Measurements from ENCODE around the gene ZNF213. TPM values are rescaled to one million over a fixed set of nuclear protein-coding genes. Genes with fewer than 3 reads are reported as not detected.

The ZNF213 gene
- total and polyA plus RNA-seq, 2 experiments from 2014 or later, result 2.9 to 10.4 TPM

DNA sequence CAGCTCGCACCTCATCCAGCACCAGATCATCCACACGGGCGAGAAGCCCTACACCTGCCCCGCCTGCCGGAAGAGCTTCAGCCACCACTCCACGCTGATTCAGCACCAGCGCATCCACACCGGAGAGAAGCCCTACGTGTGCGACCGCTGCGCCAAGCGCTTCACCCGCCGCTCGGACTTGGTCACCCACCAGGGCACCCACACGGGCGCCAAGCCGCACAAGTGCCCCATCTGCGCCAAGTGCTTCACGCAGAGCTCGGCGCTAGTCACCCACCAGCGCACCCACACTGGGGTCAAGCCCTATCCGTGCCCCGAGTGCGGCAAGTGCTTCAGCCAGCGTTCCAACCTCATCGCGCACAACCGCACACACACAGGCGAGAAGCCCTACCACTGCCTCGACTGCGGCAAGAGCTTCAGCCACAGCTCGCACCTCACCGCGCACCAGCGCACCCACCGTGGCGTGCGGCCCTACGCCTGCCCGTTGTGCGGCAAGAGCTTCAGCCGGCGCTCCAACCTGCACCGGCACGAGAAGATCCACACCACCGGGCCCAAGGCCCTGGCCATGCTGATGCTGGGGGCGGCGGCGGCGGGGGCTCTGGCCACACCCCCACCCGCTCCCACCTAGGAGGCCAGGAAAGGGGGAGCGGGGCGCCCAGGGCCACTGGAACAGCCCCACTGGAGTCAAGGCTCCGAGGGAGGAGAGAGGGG, 15.0 kb upstream of the ZNF213 start (continued):
- TF ChIP-seq, protein P1, sequence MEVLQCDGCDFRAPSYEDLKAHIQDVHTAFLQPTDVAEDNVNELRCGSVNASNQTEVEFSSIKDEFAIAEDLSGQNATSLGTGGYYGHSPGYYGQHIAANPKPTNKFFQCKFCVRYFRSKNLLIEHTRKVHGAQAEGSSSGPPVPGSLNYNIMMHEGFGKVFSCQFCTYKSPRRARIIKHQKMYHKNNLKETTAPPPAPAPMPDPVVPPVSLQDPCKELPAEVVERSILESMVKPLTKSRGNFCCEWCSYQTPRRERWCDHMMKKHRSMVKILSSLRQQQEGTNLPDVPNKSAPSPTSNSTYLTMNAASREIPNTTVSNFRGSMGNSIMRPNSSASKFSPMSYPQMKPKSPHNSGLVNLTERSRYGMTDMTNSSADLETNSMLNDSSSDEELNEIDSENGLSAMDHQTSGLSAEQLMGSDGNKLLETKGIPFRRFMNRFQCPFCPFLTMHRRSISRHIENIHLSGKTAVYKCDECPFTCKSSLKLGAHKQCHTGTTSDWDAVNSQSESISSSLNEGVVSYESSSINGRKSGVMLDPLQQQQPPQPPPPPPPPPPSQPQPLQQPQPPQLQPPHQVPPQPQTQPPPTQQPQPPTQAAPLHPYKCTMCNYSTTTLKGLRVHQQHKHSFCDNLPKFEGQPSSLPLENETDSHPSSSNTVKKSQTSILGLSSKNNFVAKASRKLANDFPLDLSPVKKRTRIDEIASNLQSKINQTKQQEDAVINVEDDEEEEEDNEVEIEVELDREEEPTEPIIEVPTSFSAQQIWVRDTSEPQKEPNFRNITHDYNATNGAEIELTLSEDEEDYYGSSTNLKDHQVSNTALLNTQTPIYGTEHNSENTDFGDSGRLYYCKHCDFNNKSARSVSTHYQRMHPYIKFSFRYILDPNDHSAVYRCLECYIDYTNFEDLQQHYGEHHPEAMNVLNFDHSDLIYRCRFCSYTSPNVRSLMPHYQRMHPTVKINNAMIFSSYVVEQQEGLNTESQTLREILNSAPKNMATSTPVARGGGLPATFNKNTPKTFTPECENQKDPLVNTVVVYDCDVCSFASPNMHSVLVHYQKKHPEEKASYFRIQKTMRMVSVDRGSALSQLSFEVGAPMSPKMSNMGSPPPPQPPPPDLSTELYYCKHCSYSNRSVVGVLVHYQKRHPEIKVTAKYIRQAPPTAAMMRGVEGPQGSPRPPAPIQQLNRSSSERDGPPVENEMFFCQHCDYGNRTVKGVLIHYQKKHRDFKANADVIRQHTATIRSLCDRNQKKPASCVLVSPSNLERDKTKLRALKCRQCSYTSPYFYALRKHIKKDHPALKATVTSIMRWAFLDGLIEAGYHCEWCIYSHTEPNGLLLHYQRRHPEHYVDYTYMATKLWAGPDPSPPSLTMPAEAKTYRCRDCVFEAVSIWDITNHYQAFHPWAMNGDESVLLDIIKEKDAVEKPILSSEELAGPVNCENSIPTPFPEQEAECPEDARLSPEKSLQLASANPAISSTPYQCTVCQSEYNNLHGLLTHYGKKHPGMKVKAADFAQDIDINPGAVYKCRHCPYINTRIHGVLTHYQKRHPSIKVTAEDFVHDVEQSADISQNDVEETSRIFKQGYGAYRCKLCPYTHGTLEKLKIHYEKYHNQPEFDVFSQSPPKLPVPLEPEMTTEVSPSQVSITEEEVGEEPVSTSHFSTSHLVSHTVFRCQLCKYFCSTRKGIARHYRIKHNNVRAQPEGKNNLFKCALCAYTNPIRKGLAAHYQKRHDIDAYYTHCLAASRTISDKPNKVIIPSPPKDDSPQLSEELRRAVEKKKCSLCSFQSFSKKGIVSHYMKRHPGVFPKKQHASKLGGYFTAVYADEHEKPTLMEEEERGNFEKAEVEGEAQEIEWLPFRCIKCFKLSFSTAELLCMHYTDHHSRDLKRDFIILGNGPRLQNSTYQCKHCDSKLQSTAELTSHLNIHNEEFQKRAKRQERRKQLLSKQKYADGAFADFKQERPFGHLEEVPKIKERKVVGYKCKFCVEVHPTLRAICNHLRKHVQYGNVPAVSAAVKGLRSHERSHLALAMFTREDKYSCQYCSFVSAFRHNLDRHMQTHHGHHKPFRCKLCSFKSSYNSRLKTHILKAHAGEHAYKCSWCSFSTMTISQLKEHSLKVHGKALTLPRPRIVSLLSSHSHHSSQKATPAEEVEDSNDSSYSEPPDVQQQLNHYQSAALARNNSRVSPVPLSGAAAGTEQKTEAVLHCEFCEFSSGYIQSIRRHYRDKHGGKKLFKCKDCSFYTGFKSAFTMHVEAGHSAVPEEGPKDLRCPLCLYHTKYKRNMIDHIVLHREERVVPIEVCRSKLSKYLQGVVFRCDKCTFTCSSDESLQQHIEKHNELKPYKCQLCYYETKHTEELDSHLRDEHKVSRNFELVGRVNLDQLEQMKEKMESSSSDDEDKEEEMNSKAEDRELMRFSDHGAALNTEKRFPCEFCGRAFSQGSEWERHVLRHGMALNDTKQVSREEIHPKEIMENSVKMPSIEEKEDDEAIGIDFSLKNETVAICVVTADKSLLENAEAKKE (CRISPR knock-in tag; IDR thresholded peaks at IDR 0.05), result no peak
- no peak for TF ChIP-seq NANOG (IDR thresholded peaks at IDR 0.05; ENCODE audit: borderline replicate concordance)
- TF ChIP-seq, protein P2, sequence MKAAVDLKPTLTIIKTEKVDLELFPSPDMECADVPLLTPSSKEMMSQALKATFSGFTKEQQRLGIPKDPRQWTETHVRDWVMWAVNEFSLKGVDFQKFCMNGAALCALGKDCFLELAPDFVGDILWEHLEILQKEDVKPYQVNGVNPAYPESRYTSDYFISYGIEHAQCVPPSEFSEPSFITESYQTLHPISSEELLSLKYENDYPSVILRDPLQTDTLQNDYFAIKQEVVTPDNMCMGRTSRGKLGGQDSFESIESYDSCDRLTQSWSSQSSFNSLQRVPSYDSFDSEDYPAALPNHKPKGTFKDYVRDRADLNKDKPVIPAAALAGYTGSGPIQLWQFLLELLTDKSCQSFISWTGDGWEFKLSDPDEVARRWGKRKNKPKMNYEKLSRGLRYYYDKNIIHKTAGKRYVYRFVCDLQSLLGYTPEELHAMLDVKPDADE (IDR thresholded peaks at IDR 0.05), result no peak

GRCh38 chr16:3120435-3120834, 14.4 kb upstream of the ZNF213 start:
- Histone ChIP-seq H3K4me2 (no peak overlapping the region), H3K4me3 (no peak overlapping the region), H2AFZ (no peak overlapping the region), H3K27ac (ENCODE audit: low read depth) (no peak overlapping the region), H4K20me1 (replicated peaks; ENCODE audit: insufficient read depth) (peaks cover 9% of the 10 kb centered on the region; the same call in 1 of the 2 replicates), H3K9me2 (ENCODE audit: insufficient read depth) (no peaks in the 10 kb centered on the region), H3K36me3 (ENCODE audit: insufficient read depth) (peaks cover 9% of the 10 kb centered on the region; the same call in 1 of the 2 replicates), H3K27me3 (ENCODE audit: insufficient read depth) (no peaks in the 10 kb centered on the region), H3K4me1 (ENCODE audit: insufficient read depth) (peaks cover 10% of the 10 kb centered on the region; the same call in 1 of the 2 replicates), H3F3A (replicated peaks; ENCODE audit: low read depth) (peaks cover 25% of the 10 kb centered on the region), H3K79me2 (replicated peaks; ENCODE audit: insufficient read depth) (no peaks in the 10 kb centered on the region)
- peaks cover 11% of the 10 kb centered on the region for H3K27me3 Mint-ChIP-seq (ENCODE audit: insufficient read depth, low read depth, poor library complexity)
- H3K4me1 Mint-ChIP-seq, result peaks cover 15% of the 10 kb centered on the region
- no peak overlapping the region for H3K27ac Mint-ChIP-seq
- H3K4me3 Mint-ChIP-seq, result no peak overlapping the region
- H3K36me3 Mint-ChIP-seq (ENCODE audit: low read depth), result peaks cover 28% of the 10 kb centered on the region
- H3K9me3 Mint-ChIP-seq, result peaks cover 2% of the 10 kb centered on the region; the same call in 2 of the 3 replicates
- DNase-seq (ENCODE audit: low spot score) (no peak), ATAC-seq (no peak)
- no peak for TF ChIP-seq EZH2phosphoT487 (IDR thresholded peaks at IDR 0.05; ENCODE audit: unreplicated experiment)
- no peak for TF ChIP-seq NANOG (IDR thresholded peaks at IDR 0.05; ENCODE audit: borderline replicate concordance)
- no peak for TF ChIP-seq POLR2AphosphoS5 (IDR thresholded peaks at IDR 0.05; ENCODE audit: low read depth)
- no peak for TF ChIP-seq ZNF114 (CRISPR knock-in tag; IDR thresholded peaks at IDR 0.05)
- TF ChIP-seq, protein P1 (CRISPR knock-in tag; IDR thresholded peaks at IDR 0.05), result no peak
